Fibroblast of mammary gland (primary cell): ENCODE data around the gene ZNF141.
A peak's percentile ranks its signal among the peaks of the same experiment; 100 is the strongest.

ENCODE experiments used
- DNase-seq: peaks from one replicate; pipeline ENCODE4 v3.0.0-alpha.2; 2010; ENCODE audit warnings: low read depth
- H3K4me3 ChIP-seq: 2 replicates; pipeline ENCODE4 v1.5.1; 2011; ENCODE audit warnings: low read depth, mild to moderate bottlenecking, low read length, moderate library complexity; ENCODE audit not compliant: control insufficient read depth
- CTCF ChIP-seq: conservative IDR thresholded peaks from 2 replicates; pipeline ENCODE4 v1.5.1; 2011; ENCODE audit warnings: low read depth, low read length, inconsistent platforms; ENCODE audit not compliant: control insufficient read depth, insufficient read depth

The ZNF141 gene

GRCh38 chr4:306551-306961 lies 31.1 kb upstream of the ZNF141 start:
- H3K4me3 ChIP-seq = no peak overlapping the region
- no peak for DNase-seq
- no peak for TF ChIP-seq CTCF

DNA sequence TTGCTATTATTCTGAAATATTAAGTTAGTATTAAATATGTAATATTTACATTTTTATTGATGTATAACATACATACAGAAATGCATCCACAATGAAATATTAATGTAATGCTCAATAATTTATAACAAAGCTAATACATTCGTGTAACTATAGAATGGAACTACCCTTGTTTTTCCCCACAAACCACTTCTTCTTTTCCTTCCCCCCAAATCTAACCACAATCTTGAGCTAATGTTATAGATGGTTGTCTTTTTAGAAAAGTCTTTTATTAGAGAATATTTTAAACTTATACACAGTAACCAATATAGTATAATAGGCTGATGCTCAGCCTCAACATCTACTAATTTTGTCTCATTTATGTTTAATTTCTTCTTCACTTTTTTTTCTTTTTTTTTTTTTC lies 27.8 kb upstream of the ZNF141 start:
- no peak overlapping the region for H3K4me3 ChIP-seq
- no peak for TF ChIP-seq CTCF
- DNase-seq = no peak

DNA sequence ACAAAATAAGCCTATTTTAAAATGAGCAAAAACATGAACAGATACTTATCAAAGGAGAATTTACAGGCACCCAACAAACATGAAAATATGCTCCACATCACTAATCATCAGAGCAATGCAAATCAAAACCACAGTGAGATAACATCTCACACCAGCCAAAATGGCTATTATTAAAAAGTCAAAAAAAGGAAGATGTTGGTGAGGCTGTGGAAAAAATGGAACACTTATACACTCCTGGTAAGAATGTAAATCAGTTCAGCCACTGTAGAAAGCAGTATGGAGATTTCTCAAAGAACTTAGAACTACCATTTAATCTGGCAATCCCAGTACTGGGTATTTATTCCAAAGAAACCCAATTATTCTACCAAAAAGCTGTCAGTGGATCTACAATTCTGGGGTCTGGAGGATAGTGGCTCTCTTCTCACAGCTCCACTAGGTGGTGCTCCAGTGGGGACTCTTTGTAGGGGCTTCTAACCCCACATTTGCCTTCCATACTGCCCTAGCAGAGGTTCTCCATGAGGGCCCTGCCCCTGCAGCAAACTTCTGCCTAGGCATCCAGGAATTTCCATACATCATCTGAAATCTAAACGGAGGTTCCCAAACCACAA lies 23.2 kb upstream of the ZNF141 start:
- TF ChIP-seq CTCF = no peak
- no peak for DNase-seq
- no peak overlapping the region for H3K4me3 ChIP-seq

GRCh38 chr4:328729-329128 lies 8.9 kb upstream of the ZNF141 start:
- no peak for TF ChIP-seq CTCF
- DNase-seq = no peak
- H3K4me3 ChIP-seq = no peak overlapping the region

GRCh38 chr4:335515-335914 lies 2.1 kb upstream of the ZNF141 start:
- H3K4me3 ChIP-seq = no peak overlapping the region
- TF ChIP-seq CTCF = no peak
- no peak for DNase-seq

GRCh38 chr4:336099-336892 lies 1.3 kb upstream of the ZNF141 start:
- TF ChIP-seq CTCF = no peak
- DNase-seq = peak; percentile 14
- peak overlapping the region; percentile 82 for H3K4me3 ChIP-seq
